GM12873 (cell line): ENCODE results near the gene RAB20.

Source experiments
- TF ChIP-seq, protein P1 (sequence below): IDR thresholded peaks from 2 replicates; pipeline ENCODE4 v1.5.1; 2012; ENCODE audit warnings: low read depth, mild to moderate bottlenecking, moderate library complexity, low read length, control low read depth; ENCODE audit not compliant: insufficient read depth; ENCODE audit errors: missing control alignments

The RAB20 gene

DNA sequence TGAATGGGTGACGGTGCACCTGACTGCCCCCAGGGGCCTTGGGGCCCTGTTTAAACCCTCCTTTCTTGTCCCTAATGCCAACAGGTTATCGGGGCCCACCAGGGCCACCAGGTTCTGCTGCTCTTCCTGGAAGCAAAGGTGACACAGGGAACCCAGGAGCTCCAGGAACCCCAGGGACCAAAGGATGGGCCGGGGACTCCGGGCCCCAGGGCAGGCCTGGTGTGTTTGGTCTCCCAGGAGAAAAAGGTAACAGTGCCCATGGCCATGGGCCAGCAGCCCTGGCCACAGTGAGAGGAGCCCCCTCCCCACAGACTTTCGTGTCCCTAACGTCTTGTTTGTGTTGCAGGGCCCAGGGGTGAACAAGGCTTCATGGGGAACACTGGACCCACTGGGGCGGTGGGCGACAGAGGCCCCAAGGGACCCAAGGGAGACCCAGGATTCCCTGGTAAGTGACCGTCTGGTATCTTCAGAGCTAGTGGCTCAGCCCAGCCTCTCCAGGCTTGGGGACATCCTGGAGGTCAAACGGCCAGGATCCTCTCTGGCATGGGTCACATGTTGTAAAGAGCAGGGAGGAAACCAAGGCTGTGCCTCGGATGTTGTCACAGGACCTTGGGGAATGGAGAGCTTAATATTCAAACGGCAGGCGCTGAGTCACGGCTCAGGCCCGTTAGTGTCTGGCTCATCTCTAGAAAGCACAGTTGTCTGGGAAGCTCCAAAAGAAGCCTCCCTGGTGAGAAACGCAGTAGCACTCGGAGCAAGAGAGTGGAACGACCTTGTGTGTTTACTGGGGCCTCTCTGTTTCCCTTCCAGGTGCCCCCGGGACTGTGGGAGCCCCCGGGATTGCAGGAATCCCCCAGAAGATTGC, 58.3 kb downstream of the RAB20 start:
- TF ChIP-seq, protein P1, sequence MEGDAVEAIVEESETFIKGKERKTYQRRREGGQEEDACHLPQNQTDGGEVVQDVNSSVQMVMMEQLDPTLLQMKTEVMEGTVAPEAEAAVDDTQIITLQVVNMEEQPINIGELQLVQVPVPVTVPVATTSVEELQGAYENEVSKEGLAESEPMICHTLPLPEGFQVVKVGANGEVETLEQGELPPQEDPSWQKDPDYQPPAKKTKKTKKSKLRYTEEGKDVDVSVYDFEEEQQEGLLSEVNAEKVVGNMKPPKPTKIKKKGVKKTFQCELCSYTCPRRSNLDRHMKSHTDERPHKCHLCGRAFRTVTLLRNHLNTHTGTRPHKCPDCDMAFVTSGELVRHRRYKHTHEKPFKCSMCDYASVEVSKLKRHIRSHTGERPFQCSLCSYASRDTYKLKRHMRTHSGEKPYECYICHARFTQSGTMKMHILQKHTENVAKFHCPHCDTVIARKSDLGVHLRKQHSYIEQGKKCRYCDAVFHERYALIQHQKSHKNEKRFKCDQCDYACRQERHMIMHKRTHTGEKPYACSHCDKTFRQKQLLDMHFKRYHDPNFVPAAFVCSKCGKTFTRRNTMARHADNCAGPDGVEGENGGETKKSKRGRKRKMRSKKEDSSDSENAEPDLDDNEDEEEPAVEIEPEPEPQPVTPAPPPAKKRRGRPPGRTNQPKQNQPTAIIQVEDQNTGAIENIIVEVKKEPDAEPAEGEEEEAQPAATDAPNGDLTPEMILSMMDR = no peak

DNA sequence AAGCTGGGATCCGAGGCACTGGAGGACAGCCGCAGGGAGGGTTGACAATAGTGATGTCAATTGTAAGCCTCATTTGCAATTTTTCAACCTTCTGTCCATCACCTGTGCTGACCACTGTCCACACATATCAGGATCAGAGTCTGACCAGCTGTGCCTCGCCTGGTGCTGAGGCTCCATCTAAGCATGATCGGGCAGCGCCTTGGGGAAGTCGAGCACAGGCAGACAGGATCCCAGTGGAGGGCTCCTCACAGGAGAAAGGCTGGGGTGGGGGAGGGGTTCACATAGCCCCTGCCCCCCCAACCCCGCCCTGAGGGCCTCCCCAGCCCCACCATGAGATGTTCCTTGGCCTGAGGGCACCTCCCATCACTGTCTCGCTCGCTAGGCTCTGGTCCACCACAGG, 60.3 kb downstream of the RAB20 start:
- TF ChIP-seq, protein P1 = no peak

DNA sequence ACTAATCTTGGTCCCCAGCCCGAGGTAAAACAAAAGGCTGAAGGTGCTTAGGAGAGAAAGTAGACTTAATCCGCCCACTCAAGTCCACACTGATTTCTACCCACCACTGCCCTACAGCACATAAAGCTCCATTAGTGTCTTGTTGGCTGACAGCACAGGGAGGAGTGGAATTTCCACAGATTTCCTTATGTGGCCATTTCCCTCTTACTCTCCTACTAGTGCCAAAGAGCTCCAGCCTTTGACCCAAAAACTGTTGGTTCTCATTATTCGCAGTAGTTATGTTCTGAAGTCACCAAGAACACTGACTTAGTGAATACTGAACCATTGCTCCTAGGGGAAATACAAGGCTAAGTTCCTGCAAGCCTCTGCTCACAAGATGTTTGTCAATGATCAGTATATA, 61.2 kb downstream of the RAB20 start:
- TF ChIP-seq, protein P1 = no peak

DNA sequence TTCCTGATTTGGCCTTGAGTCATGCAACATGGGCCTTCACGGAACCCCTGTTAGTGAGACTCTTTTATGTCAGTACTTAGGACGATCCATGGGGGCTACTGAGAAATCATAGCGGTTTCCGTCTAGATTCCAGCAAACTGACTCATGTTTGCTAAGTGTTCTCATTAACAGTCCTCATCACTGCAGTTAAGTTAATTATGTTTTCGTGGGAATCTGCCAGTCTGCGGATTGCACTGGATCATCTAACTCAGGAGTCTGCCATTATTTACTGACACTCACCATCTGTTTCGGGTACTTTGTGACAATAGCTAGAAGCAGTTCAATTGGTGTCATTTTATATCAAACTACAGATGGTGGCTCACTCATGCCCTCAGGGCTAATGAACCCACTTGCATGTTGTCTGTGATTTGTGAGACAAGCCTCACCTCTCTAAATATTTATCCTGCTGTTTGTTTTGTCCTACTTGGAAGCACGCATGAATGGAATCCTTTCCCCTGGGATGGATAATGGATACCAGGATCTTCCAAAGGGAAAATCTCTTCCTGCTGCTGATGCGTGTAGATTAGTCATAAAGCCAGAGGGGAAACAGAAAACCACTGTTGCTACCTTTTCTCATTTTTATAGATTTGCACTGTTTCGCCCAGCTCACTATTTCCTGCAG, 61.8 kb downstream of the RAB20 start:
- TF ChIP-seq, protein P1 = no peak

DNA sequence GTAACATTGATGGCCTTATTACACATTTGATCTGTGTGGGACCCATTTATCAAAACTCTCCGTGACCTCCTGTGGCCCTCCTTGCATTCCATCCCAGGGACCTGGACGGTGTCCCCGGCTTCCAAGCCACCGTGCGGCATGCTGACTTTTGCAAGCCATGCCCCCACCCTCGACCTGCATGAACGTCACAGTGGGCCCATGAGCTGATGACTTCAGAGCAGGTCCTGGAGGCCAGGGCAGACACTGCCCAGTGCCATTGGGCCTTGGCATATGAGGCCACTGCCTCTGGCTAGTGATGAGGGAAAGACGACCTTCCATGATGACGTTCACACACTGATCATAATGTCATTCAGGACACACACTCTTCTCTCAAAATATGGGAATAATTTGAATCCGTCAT, 62.8 kb downstream of the RAB20 start:
- TF ChIP-seq, protein P1 = no peak

DNA sequence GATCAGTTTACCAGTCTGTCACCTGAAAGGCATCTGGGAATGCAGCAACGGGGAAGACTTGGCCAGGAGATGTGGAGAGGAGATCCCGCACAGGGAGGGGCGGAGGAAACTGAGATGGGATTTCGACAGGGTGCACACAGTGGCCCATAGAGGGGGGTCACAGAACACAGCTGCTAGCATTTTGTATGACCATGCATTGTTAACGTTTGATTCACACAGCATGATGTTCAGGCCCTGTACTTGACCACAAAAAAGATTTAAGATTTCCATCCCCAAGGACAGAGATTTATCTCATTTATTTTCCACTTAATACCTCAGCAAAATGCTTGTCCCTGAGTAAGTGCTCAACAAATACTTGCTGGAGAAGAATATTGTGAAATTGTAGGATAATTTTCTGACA, 63.2 kb downstream of the RAB20 start:
- TF ChIP-seq, protein P1 = no peak

DNA sequence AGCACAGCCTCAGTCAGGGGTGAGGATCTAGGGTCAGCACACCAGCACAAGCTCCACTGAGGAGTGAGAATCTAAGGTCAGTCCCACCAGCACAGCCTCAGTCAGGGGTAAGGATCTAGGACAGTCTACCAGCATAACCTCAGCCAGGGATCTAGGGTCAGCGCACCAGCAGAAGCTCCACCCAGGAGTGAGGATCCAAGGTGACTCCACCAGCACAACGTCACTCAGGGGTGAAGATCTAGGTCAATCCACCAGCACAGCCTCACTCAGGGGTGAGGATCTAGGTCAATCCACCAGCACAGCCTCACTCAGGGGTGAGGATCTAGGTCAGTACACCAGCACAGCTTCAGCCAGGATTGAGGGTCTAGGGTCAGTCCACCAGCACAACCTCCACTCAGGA, 64.5 kb downstream of the RAB20 start:
- TF ChIP-seq, protein P1 = no peak
